GM12878 (cell line): Measurements from ENCODE around the gene NEURL3. TPM values are rescaled to one million over a fixed set of nuclear protein-coding genes. Genes with fewer than 3 reads are reported as not detected.

ENCODE experiments used
- ATAC-seq: fragments of 200-7000 bp; cut with Tn5 transposase; 3 replicates; pipeline ENCODE4 v1.9.1; 2020; ENCODE audit warnings: mild to moderate bottlenecking, moderate library complexity
- BruUV-seq: library from RNA; stranded (reverse); fragments of 400-500 nt; replicated peaks from 2 replicates; lab custom pipeline; 2021; lab: Mats Ljungman, UMichigan
- CTCF ChIA-PET: fragments of 300-600 bp; sonication (Branson Sonifier 250); formaldehyde crosslinking; extraction: SDS; loops from one replicate; lab custom pipeline; 2021; ENCODE audit warnings: inconsistent platforms; lab: Yijun Ruan, JAX
- POLR2A ChIA-PET: fragments of 350-600 bp; formaldehyde crosslinking; extraction: SDS; loops from one replicate; lab custom pipeline; 2021; ENCODE audit warnings: inconsistent platforms; lab: Charles Lee
- RAD21 ChIA-PET: fragments of 300-600 bp; sonication (Branson Sonifier 250); formaldehyde crosslinking; loops from one replicate; lab custom pipeline; 2023; ENCODE audit warnings: antibody characterized with exemption; ENCODE audit not compliant: unreplicated experiment; lab: Charles Lee
- SMC1A ChIA-PET: fragments of 300-600 bp; sonication (Branson Sonifier 250); formaldehyde crosslinking; loops from one replicate; lab custom pipeline; 2023; ENCODE audit not compliant: unreplicated experiment, uncharacterized antibody; lab: Charles Lee
- DNase-seq: peaks from one replicate; pipeline ENCODE4 v3.0.0-alpha.2; 2011; ENCODE audit warnings: low read depth, low spot score
- FAIRE-seq: peaks from 3 replicates; lab custom pipeline; 2011; peaks lifted over from hg19 to GRCh38; lab: Jason Lieb, UNC
- H2AFZ ChIP-seq: 2 replicates; pipeline ENCODE4 v1.6.0; 2011; ENCODE audit warnings: low read depth, low read length, control low read depth; ENCODE audit not compliant: control insufficient read depth
- H3K27ac ChIP-seq: 2 replicates; pipeline ENCODE4 v1.5.1; 2011; ENCODE audit warnings: control low read depth; ENCODE audit not compliant: control insufficient read depth, insufficient read depth
- H3K27me3 ChIP-seq, 2 experiments: replicated peaks in 1 of 2; 2 replicates each; pipeline versions ENCODE4 v1.6.0 to v1.6.1; 2011; ENCODE audit warnings: low read length in 1 of 2; ENCODE audit not compliant: control insufficient read depth in 2 of 2, insufficient read depth in 2 of 2
- H3K36me3 ChIP-seq, 2 experiments: 2 replicates each; pipeline ENCODE4 v1.5.1; 2011; ENCODE audit warnings: low read length in 1 of 2; ENCODE audit not compliant: control insufficient read depth in 2 of 2, insufficient read depth in 2 of 2
- H3K4me1 ChIP-seq: 2 replicates; pipeline ENCODE4 v1.6.1; 2011; ENCODE audit warnings: mild to moderate bottlenecking, low read length, moderate library complexity, mixed read lengths; ENCODE audit not compliant: control insufficient read depth, insufficient read depth
- H3K4me2 ChIP-seq: 2 replicates; pipeline ENCODE4 v1.6.0; 2011; ENCODE audit warnings: control low read depth; ENCODE audit not compliant: control insufficient read depth, insufficient read depth
- H3K4me3 ChIP-seq: fragments of 200-600 bp; sonication (generic); 2 replicates; pipeline ENCODE4 v1.5.1; 2016
- H3K79me2 ChIP-seq: 2 replicates; pipeline ENCODE4 v1.6.0; 2011; ENCODE audit warnings: low read length; ENCODE audit not compliant: control insufficient read depth, insufficient read depth
- H3K9ac ChIP-seq: 2 replicates; pipeline ENCODE4 v1.8.0; 2011; ENCODE audit warnings: low read length, control low read depth, mixed read lengths; ENCODE audit not compliant: control insufficient read depth, insufficient read depth
- H3K9me3 ChIP-seq: replicated peaks from 3 replicates; pipeline ENCODE4 v1.5.1; 2011; ENCODE audit warnings: mild to moderate bottlenecking, low read length; ENCODE audit not compliant: control insufficient read depth, insufficient read depth
- H4K20me1 ChIP-seq: 2 replicates; pipeline ENCODE4 v1.6.0; 2011; ENCODE audit not compliant: control insufficient read depth, insufficient read depth
- BCL3 ChIP-seq: IDR thresholded peaks from 2 replicates; pipeline ENCODE4 v1.6.1; 2011; ENCODE audit warnings: borderline replicate concordance, low read depth, mild to moderate bottlenecking, moderate library complexity, low read length; ENCODE audit not compliant: insufficient read depth, poor library complexity, severe bottlenecking
- BRCA1 ChIP-seq: IDR thresholded peaks from 2 replicates; pipeline ENCODE4 v1.6.1; 2011; ENCODE audit warnings: low read depth, low read length, improper control_type of control experiment
- CEBPZ ChIP-seq: fragments of 150-350 bp; IDR thresholded peaks from 2 replicates; pipeline ENCODE4 v1.6.1; 2016; ENCODE audit warnings: low read depth, low read length
- E2F4 ChIP-seq: IDR thresholded peaks from 2 replicates; pipeline ENCODE4 v1.6.1; 2012; ENCODE audit warnings: low read depth, low read length, improper control_type of control experiment
- ELK1 ChIP-seq: IDR thresholded peaks from 2 replicates; pipeline ENCODE4 v1.6.1; 2012; ENCODE audit warnings: low read depth, low read length, improper control_type of control experiment
- MEF2A ChIP-seq: IDR thresholded peaks from 2 replicates; pipeline ENCODE4 v1.6.1; 2011; ENCODE audit warnings: low read depth, mild to moderate bottlenecking, low read length, moderate library complexity; ENCODE audit not compliant: insufficient read depth
- NKRF ChIP-seq: fragments of 450-650 bp; conservative IDR thresholded peaks from 2 replicates; pipeline ENCODE4 v1.6.1; 2017; ENCODE audit warnings: mild to moderate bottlenecking, moderate library complexity
- RUNX3 ChIP-seq: IDR thresholded peaks from 2 replicates; pipeline ENCODE4 v1.6.1; 2012; ENCODE audit warnings: low read length, inconsistent platforms
- SMAD5 ChIP-seq: IDR thresholded peaks from 2 replicates; pipeline ENCODE4 v1.6.1; 2016; ENCODE audit warnings: antibody characterized with exemption, low read depth
- SRF ChIP-seq, 2 experiments: IDR thresholded peaks; 2 replicates each; pipeline ENCODE4 v1.6.1; 2011; ENCODE audit warnings: low read depth in 2 of 2, low read length in 2 of 2, mild to moderate bottlenecking in 1 of 2, moderate library complexity in 1 of 2
- TBL1XR1 ChIP-seq: IDR thresholded peaks from 2 replicates; pipeline ENCODE4 v1.6.1; 2012; ENCODE audit warnings: low read depth, low read length, improper control_type of control experiment
- TCF3 ChIP-seq: IDR thresholded peaks from 2 replicates; pipeline ENCODE4 v1.6.1; 2012; ENCODE audit warnings: low read depth, mild to moderate bottlenecking, low read length, borderline replicate concordance; ENCODE audit not compliant: insufficient read depth
- WGBS: methylation state at CpG from one replicate; pipeline ENCODE4 v1.1.6; 2016; ENCODE audit warnings: low lambda C conversion rate; ENCODE audit not compliant: insufficient replicate concordance, insufficient coverage; ENCODE audit errors: missing lambda C conversion rate; 5-methylcytosine and 5-hydroxymethylcytosine counted together
- in situ Hi-C: fragments of 300-500 bp; cut with MboI; formaldehyde crosslinking; loops from 9 replicates; pipeline ENCODE4 v1.14.3; 2018; ENCODE audit warnings: mixed read lengths
- intact Hi-C: fragments of 100-400 bp; cut with micrococcal nuclease; formaldehyde crosslinking; loops from one replicate; pipeline ENCODE4 v1.14.2; 2022; ENCODE audit not compliant: unreplicated experiment
- polyA plus RNA-seq, 11 experiments: library from polyadenylated mRNA; depleted of rRNA in 4 of 11; unstranded in 6 of 11; stranded (reverse) in 5 of 11; fragments of >200 nt; fragmentation: Nextera tagmentation in 4 of 11; fragmentation: Illumina TruSeq in 1 of 11; extraction: Ambion mirVana in 4 of 11; extraction: Trizol in 1 of 11; gene quantifications; 1 replicate in 1 of 11; 2 replicates in 10 of 11; pipeline versions ENCODE4 v1.2.1 to v1.2.3, GENCODE V29; 2011 to 2016; ENCODE audit warnings: inconsistent platforms in 2 of 11, missing spikeins in 2 of 11, low read depth in 1 of 11
- total RNA-seq, 4 experiments: library from RNA; depleted of rRNA in 3 of 4; stranded (reverse); fragments of >200 nt in 3 of 4; fragmentation: Illumina TruSeq in 1 of 4; extraction: Trizol in 1 of 4; gene quantifications; 2 replicates each; pipeline versions ENCODE4 v1.2.1 to v1.2.3, GENCODE V29; 2013 to 2021

Gene NEURL3
- total and polyA plus RNA-seq, 10 of the 15 experiments (the other 5 are each of a cell fraction or from before 2014, with no cell fraction given): 0.03 to 6.3 (median 0.47) TPM

- no peak overlapping the region for H3K9ac ChIP-seq
- peak overlapping the region; percentile 35 for H3K4me3 ChIP-seq
- POLR2A ChIA-PET: interaction anchor here (1.0 to 2.6 kb wide), 5 partner anchors 10 to 18 kb away, joined by 3 to 15 read pairs (median 6); no protein-coding TSS in a partner anchor
- SMC1A ChIA-PET: interaction anchor here (1.5 to 4.6 kb wide), 2 partner anchors 14 to 35 kb away, joined by 4 to 34 read pairs; no protein-coding TSS in a partner anchor
- H4K20me1 ChIP-seq: no peaks in the 10 kb centered on the region
- peak overlapping the region; percentile 70 for H3K27ac ChIP-seq
- 8% methylated on average over 11 of the region's 11 CpGs for WGBS
- in situ Hi-C loops (no loop called here), intact Hi-C loops (no loop called here)
- ATAC-seq (0 out of 3 replicates have a peak, but pooled peaks have one; percentile 5), FAIRE-seq (no peak), DNase-seq (no peak)
- H3K36me3 ChIP-seq: no peaks in the 10 kb centered on the region
- H3K4me1 ChIP-seq: peaks cover 54% of the 10 kb centered on the region
- no peaks in the 10 kb centered on the region; the same call in 2 of the 3 replicates for H3K9me3 ChIP-seq
- RAD21 ChIA-PET: interaction anchor here (1.0 to 1.9 kb wide), 8 partner anchors 10 to 115 kb away, joined by 3 to 15 read pairs (median 5); partner anchors contain the start of gene NEURL3
- H3K27me3 ChIP-seq: no peaks in the 10 kb centered on the region
- BruUV-seq: no TSS peak
- H3K4me2 ChIP-seq: peak overlapping the region; percentile 81
- no peaks in the 10 kb centered on the region for H3K79me2 ChIP-seq
- CTCF ChIA-PET: interaction anchor here (1.1 to 1.4 kb wide), 2 partner anchors 11 to 31 kb away, joined by 3 to 8 read pairs; no protein-coding TSS in a partner anchor
- H2AFZ ChIP-seq: peak overlapping the region; percentile 15
- no peak for TF ChIP-seq BCL3
- TF ChIP-seq CEBPZ: no peak
- no peak for TF ChIP-seq NKRF
- no peak for TF ChIP-seq TCF3
- TF ChIP-seq ELK1: no peak
- TF ChIP-seq RUNX3: peak; percentile 78
- TF ChIP-seq MEF2A: no peak
- no peak for TF ChIP-seq BRCA1
- TF ChIP-seq TBL1XR1: 0 out of 2 replicates have a peak, but pooled peaks have one; percentile 18
- no peak for TF ChIP-seq SRF (IDR thresholded peaks at IDR 0.05; ENCODE audit: low read depth in 2 of 2, low read length in 2 of 2)
- no peak for TF ChIP-seq E2F4
- TF ChIP-seq SMAD5: no peak
These were observed 18.7 kb upstream of the NEURL3 start for GRCh38 chr2:96523659-96524481.
